K562 (cell line): ENCODE results near the gene SLCO3A1. TPM values are rescaled to one million over a fixed set of nuclear protein-coding genes. Genes with fewer than 3 reads are reported as not detected.

Experiments used
- ATAC-seq: fragments of 200-7000 bp; cut with Tn5 transposase; 3 replicates; pipeline ENCODE4 v1.9.1; 2020; ENCODE audit warnings: moderate library complexity
- BruUV-seq: library from RNA; stranded (reverse); fragments of 400-500 nt; replicated peaks from 2 replicates; lab custom pipeline; 2021; lab: Mats Ljungman, UMichigan
- CTCF ChIA-PET: fragments of 300-600 bp; formaldehyde crosslinking; extraction: SDS; loops from one replicate; lab custom pipeline; 2021; ENCODE audit warnings: low intra/inter-chr PET ratio; lab: Yijun Ruan, JAX
- POLR2A ChIA-PET: fragments of 300-600, 350-650 bp; sonication (Branson Sonifier 250); formaldehyde crosslinking; extraction: SDS; loops from one replicate; lab custom pipeline; 2021; ENCODE audit warnings: antibody characterized with exemption, inconsistent platforms; lab: Yijun Ruan, JAX
- DNase-seq, 4 experiments: peaks; one replicate each; pipeline versions ENCODE4 v3.0.0 to v3.0.0-alpha.2; 2011 to 2018; ENCODE audit warnings: low spot score in 3 of 4, mixed read lengths in 3 of 4; ENCODE audit errors: extremely low read depth in 1 of 4
- FAIRE-seq: peaks from 2 replicates; lab custom pipeline; 2011; peaks lifted over from hg19 to GRCh38; lab: Jason Lieb, UNC
- H2AFZ ChIP-seq: 2 replicates; pipeline ENCODE4 v1.6.0; 2011; ENCODE audit warnings: low read depth, low read length, control low read depth, inconsistent platforms
- H3K27ac ChIP-seq: fragments of 200-600 bp; 3 replicates; pipeline ENCODE4 v1.8.0; 2011; ENCODE audit warnings: low read depth, mild to moderate bottlenecking, control low read depth, inconsistent platforms, low read length, moderate library complexity, mixed read lengths; ENCODE audit errors: extremely low read depth
- H3K27me3 ChIP-seq, 2 experiments: fragments of 300-600 bp in 1 of 2; 2 replicates in 1 of 2; 3 replicates in 1 of 2; pipeline versions ENCODE4 v1.6.0 to v1.8.0; 2011; ENCODE audit warnings: inconsistent platforms in 2 of 2, low read length in 2 of 2, mild to moderate bottlenecking in 1 of 2, mixed read lengths in 1 of 2, moderate library complexity in 1 of 2; ENCODE audit not compliant: control insufficient read depth in 2 of 2, insufficient read depth in 2 of 2
- H3K36me3 ChIP-seq: fragments of 300-600 bp; 3 replicates; pipeline ENCODE4 v1.8.0; 2011; ENCODE audit warnings: mild to moderate bottlenecking, low read length, inconsistent platforms; ENCODE audit not compliant: control insufficient read depth, insufficient read depth
- H3K4me1 ChIP-seq, 2 experiments: fragments of 200-600 bp in 1 of 2; replicated peaks in 1 of 2; 2 replicates in 1 of 2; 3 replicates in 1 of 2; pipeline versions ENCODE4 v1.5.1 to v1.8.0; 2011; ENCODE audit warnings: inconsistent platforms in 2 of 2, low read length in 2 of 2, mild to moderate bottlenecking in 1 of 2, mixed read lengths in 1 of 2, moderate library complexity in 1 of 2; ENCODE audit not compliant: control insufficient read depth in 2 of 2, insufficient read depth in 2 of 2
- H3K4me2 ChIP-seq: 2 replicates; pipeline ENCODE4 v1.6.1; 2011; ENCODE audit warnings: low read length, control low read depth, inconsistent platforms, mixed read lengths; ENCODE audit not compliant: insufficient read depth
- H3K4me3 ChIP-seq: fragments of 200-600 bp; sonication (generic), shearing (Covaris generic); 2 replicates; pipeline ENCODE4 v1.5.1; 2016; ENCODE audit warnings: control low read depth, inconsistent platforms
- H3K79me2 ChIP-seq: fragments of 200-600 bp; 3 replicates; pipeline ENCODE4 v1.8.0; 2011; ENCODE audit warnings: low read length, inconsistent platforms; ENCODE audit not compliant: control insufficient read depth, insufficient read depth
- H3K9ac ChIP-seq, 2 experiments: 2 replicates each; pipeline versions ENCODE4 v1.6.0 to v1.6.1; 2011; ENCODE audit warnings: low read depth in 2 of 2, low read length in 2 of 2, control low read depth in 1 of 2, inconsistent platforms in 1 of 2, mild to moderate bottlenecking in 1 of 2, mixed read lengths in 1 of 2; ENCODE audit not compliant: insufficient read depth in 1 of 2
- H3K9me1 ChIP-seq: one replicate; pipeline ENCODE4 v1.6.0; 2011; ENCODE audit warnings: inconsistent platforms, mild to moderate bottlenecking, low read length, moderate library complexity; ENCODE audit not compliant: control insufficient read depth, insufficient read depth
- H3K9me3 ChIP-seq: replicated peaks from 2 replicates; pipeline ENCODE4 v1.5.1; 2011; ENCODE audit warnings: low read depth, low read length, inconsistent platforms; ENCODE audit not compliant: control insufficient read depth, insufficient read depth
- H4K20me1 ChIP-seq: replicated peaks from 2 replicates; pipeline ENCODE4 v1.6.1; 2011; ENCODE audit warnings: low read length, inconsistent platforms, mixed read lengths; ENCODE audit not compliant: control insufficient read depth, insufficient read depth
- ATF1 ChIP-seq, 2 experiments: fragments of 450-650 bp in 1 of 2; IDR thresholded peaks; 2 replicates each; pipeline ENCODE4 v1.6.1; 2016; ENCODE audit warnings: missing compliant biosample characterization in 1 of 2, missing genetic modification characterization in 1 of 2
- CCAR2 ChIP-seq: fragments of 200-400 bp; formaldehyde crosslinking; IDR thresholded peaks from 2 replicates; pipeline ENCODE4 v1.6.1; 2017; ENCODE audit warnings: mild to moderate bottlenecking, low read depth, low read length
- JUN ChIP-seq, 2 experiments: sonication (generic) in 1 of 2; formaldehyde crosslinking in 1 of 2; IDR thresholded peaks; 2 replicates each; pipeline versions ENCODE4 v1.6.1 to v1.8.0; 2012 to 2022; ENCODE audit warnings: borderline replicate concordance in 2 of 2, mild to moderate bottlenecking in 2 of 2, improper control_type of control experiment in 1 of 2, low read depth in 1 of 2, low read length in 1 of 2, missing genetic modification reagents in 1 of 2
- PRDM10 ChIP-seq: fragments of 450-650 bp; IDR thresholded peaks from 2 replicates; pipeline ENCODE4 v1.6.1; 2018; ENCODE audit not compliant: partially characterized antibody
- SRF ChIP-seq, 2 experiments: fragments of 250-450, 450-650 bp in 1 of 2; sonication (Bioruptor Pico) in 1 of 2; sonication (generic) in 1 of 2; formaldehyde crosslinking; IDR thresholded peaks; 2 replicates each; pipeline versions ENCODE4 v1.5.0 to v1.5.1; 2020 to 2022; ENCODE audit warnings: mild to moderate bottlenecking in 1 of 2, missing genetic modification reagents in 1 of 2
- TCF3 ChIP-seq: sonication (generic); formaldehyde crosslinking; IDR thresholded peaks from 2 replicates; pipeline ENCODE4 v1.4.0; 2020; ENCODE audit warnings: mild to moderate bottlenecking, missing genetic modification reagents
- THRB ChIP-seq: fragments of 450-650 bp; formaldehyde crosslinking; conservative IDR thresholded peaks from 2 replicates; pipeline ENCODE4 v1.4.0; 2022; ENCODE audit warnings: mild to moderate bottlenecking, missing genetic modification characterization
- ZNF316 ChIP-seq: fragments of 450-650 bp; IDR thresholded peaks from 2 replicates; pipeline ENCODE4 v1.6.1; 2016
- ZNF41 ChIP-seq: fragments of 250-450 bp; sonication (Bioruptor Pico); conservative IDR thresholded peaks from 2 replicates; pipeline ENCODE4 v1.4.0; 2020; ENCODE audit warnings: mild to moderate bottlenecking
- ZNF444 ChIP-seq: fragments of 250-450 bp; sonication (Bioruptor Pico); IDR thresholded peaks from 2 replicates; pipeline ENCODE4 v1.4.0; 2020; ENCODE audit warnings: mild to moderate bottlenecking, moderate library complexity
- WGBS: fragments of 100-300 bp; shearing (Covaris generic); methylation state at CpG from one replicate; pipeline ENCODE4 v1.1.6; 2016; ENCODE audit warnings: low coverage, mixed read lengths; ENCODE audit not compliant: insufficient coverage; ENCODE audit errors: missing lambda C conversion rate; 5-methylcytosine and 5-hydroxymethylcytosine counted together
- in situ Hi-C: fragments of 300-500 bp; cut with MboI; formaldehyde crosslinking; loops from 4 replicates; pipeline ENCODE4 v1.15.0; 2018; ENCODE audit warnings: inconsistent platforms, mixed read lengths
- intact Hi-C: fragments of 100-400 bp; cut with micrococcal nuclease; formaldehyde crosslinking; loops from 2 replicates; pipeline ENCODE4 v1.14.2; 2022
- polyA plus RNA-seq, 8 experiments: library from polyadenylated mRNA; depleted of rRNA in 4 of 8; stranded (reverse) in 5 of 8; unstranded in 3 of 8; fragments of >200 nt; fragmentation: Nextera tagmentation in 2 of 8; fragmentation: Illumina TruSeq in 1 of 8; extraction: Ambion mirVana in 2 of 8; extraction: Trizol in 1 of 8; gene quantifications; 2 replicates each; pipeline versions ENCODE4 v1.2.1 to v1.2.3, GENCODE V29; 2011 to 2014; ENCODE audit warnings: inconsistent platforms in 1 of 8, missing spikeins in 1 of 8
- total RNA-seq, 7 experiments: library from RNA; depleted of rRNA in 6 of 7; stranded (reverse); fragments of >200 nt in 6 of 7; fragmentation: Illumina TruSeq in 2 of 7; extraction: Trizol in 2 of 7; gene quantifications; 2 replicates each; pipeline versions ENCODE4 v1.2.1 to v1.2.3, GENCODE V29; 2011 to 2021; ENCODE audit warnings: low replicate concordance in 1 of 7

SLCO3A1 gene
- total and polyA plus RNA-seq, 9 of the 15 experiments (the other 6 are each of a cell fraction or from before 2014, with no cell fraction given) = 0.01 to 0.84 (median 0.06) TPM; not detected in 3

- BruUV-seq = no TSS peak
- peaks cover 0 to 4% of the 10 kb centered on the region in 2 experiments; a peak in 1 of 5 replicates for H3K27me3 ChIP-seq
- TF ChIP-seq ZNF444 (CRISPR knock-in tag) (no peak), ZNF316 (no peak), ATF1 (CRISPR knock-in tag; IDR thresholded peaks at IDR 0.05) (no peak), ATF1 (tag; IDR thresholded peaks at IDR 0.05) (no peak), ZNF41 (no peak), CCAR2 (no peak), TCF3 (CRISPR knock-in tag) (no peak), PRDM10 (no peak), SRF (CRISPR knock-in tag; IDR thresholded peaks at IDR 0.05) (no peak), JUN (IDR thresholded peaks at IDR 0.05; ENCODE audit: borderline replicate concordance, low read depth, low read length) (no peak), JUN (CRISPR knock-in tag; IDR thresholded peaks at IDR 0.05; ENCODE audit: borderline replicate concordance) (no peak), THRB (no peak)
- H4K20me1 ChIP-seq = no peaks in the 10 kb centered on the region
- no peak overlapping the region for H2AFZ ChIP-seq
- H3K79me2 ChIP-seq = no peaks in the 10 kb centered on the region
- H3K36me3 ChIP-seq = no peaks in the 10 kb centered on the region
- ChIA-PET CTCF (no interaction called here), POLR2A (no interaction called here)
- ATAC-seq = no peak
- no peaks in the 10 kb centered on the region for H3K9me3 ChIP-seq
- no peak overlapping the region for H3K9ac ChIP-seq
- 8% methylated on average over 1 of the region's 1 CpG for WGBS
- H3K27ac ChIP-seq = no peak overlapping the region
- no peak overlapping the region for H3K4me3 ChIP-seq
- no peaks in the 10 kb centered on the region for H3K9me1 ChIP-seq
- intact Hi-C loops = no loop called here
- FAIRE-seq = no peak
- no peaks in the 10 kb centered on the region for H3K4me1 ChIP-seq
- in situ Hi-C loops = no loop called here
- H3K4me2 ChIP-seq = no peak overlapping the region
- DNase-seq = no peak
Observed at GRCh38 chr15:92040350-92040749, 186.8 kb downstream of the SLCO3A1 start.
